Mesendoderm (in vitro differentiated cells): ENCODE data around the gene SFXN4. TPM values are rescaled to one million over a fixed set of nuclear protein-coding genes. Genes with fewer than 3 reads are reported as not detected.

Experiments
- DNase-seq: peaks from one replicate; pipeline ENCODE4 v3.0.0; 2013
- H2AK5ac ChIP-seq: 2 replicates; pipeline ENCODE4 v1.6.1; 2013; ENCODE audit warnings: low read length, inconsistent platforms
- H2BK120ac ChIP-seq: 2 replicates; pipeline ENCODE4 v1.6.1; 2013; ENCODE audit warnings: low read depth, mild to moderate bottlenecking, low read length, moderate library complexity, mixed read lengths
- H2BK15ac ChIP-seq: replicated peaks from 2 replicates; pipeline ENCODE4 v1.6.1; 2013; ENCODE audit warnings: low read depth, mild to moderate bottlenecking, moderate library complexity
- H2BK5ac ChIP-seq: 2 replicates; pipeline ENCODE4 v1.6.1; 2013; ENCODE audit warnings: low read length, inconsistent platforms
- H3K18ac ChIP-seq: 2 replicates; pipeline ENCODE4 v1.6.1; 2013; ENCODE audit warnings: mild to moderate bottlenecking, low read length, mixed read lengths
- H3K23ac ChIP-seq: one replicate; pipeline ENCODE4 v1.6.1; 2013; ENCODE audit warnings: low read length
- H3K27ac ChIP-seq: 2 replicates; pipeline ENCODE4 v1.5.1; 2013; ENCODE audit warnings: low read depth, mild to moderate bottlenecking, inconsistent platforms, low read length, moderate library complexity
- H3K27me3 ChIP-seq: 2 replicates; pipeline ENCODE4 v1.6.1; 2013; ENCODE audit warnings: low read length, control low read depth, mild to moderate bottlenecking, inconsistent platforms; ENCODE audit not compliant: insufficient read depth, poor library complexity
- H3K36me3 ChIP-seq: 2 replicates; pipeline ENCODE4 v1.6.1; 2013; ENCODE audit warnings: low read length, inconsistent platforms; ENCODE audit not compliant: control insufficient read depth, insufficient read depth
- H3K4ac ChIP-seq: one replicate; pipeline ENCODE4 v1.6.1; 2013; ENCODE audit warnings: low read depth, mild to moderate bottlenecking, low read length, moderate library complexity
- H3K4me1 ChIP-seq: 2 replicates; pipeline ENCODE4 v1.6.1; 2013; ENCODE audit warnings: low read depth, low read length, inconsistent platforms; ENCODE audit not compliant: control insufficient read depth
- H3K4me2 ChIP-seq: 2 replicates; pipeline ENCODE4 v1.6.1; 2013; ENCODE audit warnings: low read length
- H3K4me3 ChIP-seq: 2 replicates; pipeline ENCODE4 v1.5.1; 2013; ENCODE audit warnings: mild to moderate bottlenecking, low read length
- H3K56ac ChIP-seq: one replicate; pipeline ENCODE4 v1.6.1; 2013; ENCODE audit warnings: low read length
- H3K79me1 ChIP-seq: 2 replicates; pipeline ENCODE4 v1.6.1; 2013; ENCODE audit warnings: low read length, inconsistent platforms
- H3K79me2 ChIP-seq: 2 replicates; pipeline ENCODE4 v1.6.1; 2013; ENCODE audit warnings: mild to moderate bottlenecking, low read length; ENCODE audit not compliant: control insufficient read depth, insufficient read depth
- H3K9ac ChIP-seq: 2 replicates; pipeline ENCODE4 v1.6.1; 2013; ENCODE audit warnings: low read length, inconsistent platforms
- H4K5ac ChIP-seq: one replicate; pipeline ENCODE4 v1.6.1; 2013; ENCODE audit warnings: low read length
- H4K8ac ChIP-seq: one replicate; pipeline ENCODE4 v1.6.1; 2013; ENCODE audit warnings: low read depth, mild to moderate bottlenecking, control low read depth, low read length, moderate library complexity
- WGBS: extraction: QIAGEN DNeasy Blood & Tissue Kit; methylation state at CpG from one replicate; pipeline ENCODE4 v1.1.7; 2013; ENCODE audit warnings: low lambda C conversion rate, missing lambda C conversion rate; ENCODE audit not compliant: insufficient coverage; ENCODE audit errors: extremely low coverage; 5-methylcytosine and 5-hydroxymethylcytosine counted together
- polyA plus RNA-seq, 2 experiments: library from polyadenylated mRNA; stranded (reverse); fragments of 200-250 nt; gene quantifications; one replicate each; pipeline ENCODE4 v1.2.3, GENCODE V29; 2013

Gene SFXN4, protein sequence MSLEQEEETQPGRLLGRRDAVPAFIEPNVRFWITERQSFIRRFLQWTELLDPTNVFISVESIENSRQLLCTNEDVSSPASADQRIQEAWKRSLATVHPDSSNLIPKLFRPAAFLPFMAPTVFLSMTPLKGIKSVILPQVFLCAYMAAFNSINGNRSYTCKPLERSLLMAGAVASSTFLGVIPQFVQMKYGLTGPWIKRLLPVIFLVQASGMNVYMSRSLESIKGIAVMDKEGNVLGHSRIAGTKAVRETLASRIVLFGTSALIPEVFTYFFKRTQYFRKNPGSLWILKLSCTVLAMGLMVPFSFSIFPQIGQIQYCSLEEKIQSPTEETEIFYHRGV
- polyA plus RNA-seq (2013, experiment 1 of 2) = 40.0 TPM
- 39.8 TPM for polyA plus RNA-seq (2013, experiment 2 of 2)

DNA sequence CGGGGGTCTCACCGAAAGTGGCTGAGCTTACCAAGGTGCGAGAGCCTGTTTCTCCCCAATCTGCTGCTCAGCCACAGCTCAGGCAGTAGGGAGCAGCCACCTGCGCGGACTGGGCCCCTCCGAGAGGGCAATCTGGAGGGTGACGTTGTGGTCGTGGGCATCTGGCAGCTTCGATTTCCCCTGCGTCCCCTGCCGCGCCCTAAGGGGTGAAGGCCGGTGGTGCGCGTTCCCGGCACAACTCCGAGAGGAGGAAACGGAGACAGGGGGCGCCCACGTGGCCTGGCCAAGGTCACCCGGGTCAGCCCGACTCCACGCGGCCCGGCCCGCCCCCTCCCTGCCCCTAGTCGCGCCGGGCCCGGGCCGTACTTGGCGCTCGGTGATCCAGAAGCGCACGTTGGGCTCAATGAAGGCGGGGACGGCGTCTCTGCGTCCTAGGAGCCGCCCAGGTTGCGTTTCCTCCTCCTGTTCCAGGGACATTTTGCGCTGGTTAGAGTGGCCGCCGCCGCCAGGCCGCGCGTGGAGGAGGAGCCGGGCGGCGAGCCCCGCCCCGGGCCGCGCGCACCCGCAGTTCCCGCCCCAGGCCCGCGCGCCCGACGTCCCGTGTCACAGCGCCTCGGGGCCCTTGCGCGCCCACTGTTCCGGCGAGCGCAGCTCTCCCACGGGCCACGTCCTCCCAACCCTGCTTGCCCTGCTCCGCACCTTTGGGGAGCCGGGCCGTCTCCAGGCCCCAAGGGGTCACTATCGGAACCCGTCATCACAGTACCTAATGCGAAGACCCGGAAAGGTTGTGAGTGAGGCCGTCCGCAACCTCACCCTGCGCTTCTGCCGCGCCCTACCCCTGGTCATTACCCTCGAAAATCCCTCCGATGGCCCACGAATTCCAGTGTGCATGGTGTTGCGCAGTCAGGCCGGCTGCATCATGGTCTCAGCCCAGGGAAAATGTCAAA is at the start of gene SFXN4:
TSS of gene SFXN4 (minus strand) at position 544 of the 947 bp plus-strand sequence. CDS start at position 477, 67 bp downstream.
- Histone ChIP-seq H3K4me1 (no peaks in the 10 kb centered on the region), H4K8ac (no peak within 1 kb of the TSS), H3K27ac (no peak within 1 kb of the TSS), H3K9ac (peak within 1 kb of the TSS; percentile 87), H2AK5ac (no peak within 1 kb of the TSS), H3K4ac (no peak within 1 kb of the TSS), H3K23ac (no peak within 1 kb of the TSS), H3K36me3 (peaks cover 9% of the 10 kb centered on the region), H2BK120ac (no peak within 1 kb of the TSS), H3K27me3 (no peaks in the 10 kb centered on the region), H2BK15ac (no peak within 1 kb of the TSS), H2BK5ac (peak within 1 kb of the TSS; percentile 48), H4K5ac (no peak within 1 kb of the TSS), H3K4me3 (peak within 1 kb of the TSS; percentile 74), H3K79me1 (no peaks in the 10 kb centered on the region), H3K18ac (no peak within 1 kb of the TSS), H3K4me2 (peak within 1 kb of the TSS; percentile 76), H3K56ac (peak within 1 kb of the TSS; percentile 96), H3K79me2 (no peaks in the 10 kb centered on the region)
- peak; percentile 64 for DNase-seq
- no CpG with 5 or more reads among the region's 90 CpGs for WGBS

DNA sequence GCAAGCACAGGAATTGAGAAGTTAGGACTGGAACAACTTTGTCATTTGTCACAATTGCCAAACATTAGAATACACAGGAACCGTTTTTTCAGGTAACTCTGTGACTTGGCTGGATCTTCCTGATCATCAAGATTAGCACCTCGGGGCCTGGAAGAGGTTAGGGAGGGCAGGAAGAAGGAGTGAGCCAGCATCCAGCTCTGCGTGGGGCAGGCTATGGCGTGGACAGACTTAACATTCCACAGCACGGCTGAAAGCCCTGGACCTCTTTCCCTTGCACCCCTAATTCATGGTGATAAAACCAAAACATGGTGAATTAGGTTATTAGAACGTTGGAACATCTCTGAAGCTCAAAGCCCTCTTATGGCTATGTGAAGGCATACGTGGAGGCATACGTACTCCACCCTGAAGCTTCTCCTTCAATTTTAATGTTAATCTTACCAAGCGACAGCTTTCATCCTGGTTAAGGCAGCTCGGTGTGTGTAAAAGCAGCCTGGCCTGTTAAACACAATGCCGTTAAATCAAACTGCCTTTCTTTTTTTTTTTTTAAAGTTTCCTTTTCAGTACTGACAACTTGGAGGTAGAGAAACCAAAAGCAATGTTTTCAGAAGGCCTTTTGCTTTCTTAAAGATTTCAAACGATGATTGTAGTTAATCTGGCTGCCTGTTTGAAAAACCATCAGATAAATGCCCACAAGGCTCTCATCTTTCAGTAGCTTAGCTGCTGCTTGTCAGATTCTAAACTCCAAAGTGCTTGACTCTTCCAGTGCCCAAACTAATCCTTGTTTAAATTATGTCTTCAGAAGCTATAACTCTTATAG is 46.3 kb upstream of the SFXN4 start:
- Histone ChIP-seq H2BK15ac (no peak overlapping the region), H3K18ac (no peak overlapping the region), H3K4me2 (no peak overlapping the region), H3K4me1 (peaks cover 8% of the 10 kb centered on the region), H3K36me3 (no peaks in the 10 kb centered on the region), H2BK5ac (peak overlapping the region; percentile 14), H3K79me1 (no peaks in the 10 kb centered on the region), H4K8ac (no peak overlapping the region), H3K27ac (no peak overlapping the region), H3K4me3 (no peak overlapping the region), H3K27me3 (peaks cover 8% of the 10 kb centered on the region), H3K9ac (no peak overlapping the region), H3K79me2 (no peaks in the 10 kb centered on the region), H3K23ac (no peak overlapping the region), H3K56ac (peak overlapping the region; percentile 4), H2AK5ac (no peak overlapping the region), H2BK120ac (no peak overlapping the region), H4K5ac (no peak overlapping the region), H3K4ac (no peak overlapping the region)
- DNase-seq = peak; percentile 57
- WGBS = no CpG with 5 or more reads among the region's 12 CpGs

DNA sequence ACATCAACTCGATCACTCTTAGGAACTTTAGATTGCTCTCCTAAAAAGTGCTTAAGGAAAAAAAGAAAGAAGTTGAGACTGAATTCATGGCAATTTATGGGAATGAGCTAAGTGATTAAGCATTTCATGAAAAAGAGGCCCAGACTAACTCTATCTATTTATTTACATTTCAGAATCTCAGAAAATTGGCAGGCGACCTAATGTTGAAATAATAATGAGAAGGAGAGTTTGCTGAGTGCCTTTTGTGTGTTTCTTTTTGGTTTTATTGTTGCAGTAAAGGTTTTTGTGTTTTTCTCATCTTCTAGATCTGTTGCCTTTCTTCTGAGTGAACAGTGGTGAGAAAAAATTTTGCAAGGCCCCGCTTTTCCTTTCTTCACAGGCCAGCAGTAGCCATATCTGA is 45.7 kb upstream of the SFXN4 start:
- Histone ChIP-seq H3K27ac (no peak overlapping the region), H3K9ac (no peak overlapping the region), H3K79me2 (no peaks in the 10 kb centered on the region), H4K5ac (no peak overlapping the region), H3K4ac (no peak overlapping the region), H3K4me1 (peaks cover 8% of the 10 kb centered on the region), H2AK5ac (no peak overlapping the region), H4K8ac (no peak overlapping the region), H3K4me2 (no peak overlapping the region), H3K79me1 (no peaks in the 10 kb centered on the region), H3K18ac (no peak overlapping the region), H2BK5ac (no peak overlapping the region), H3K4me3 (no peak overlapping the region), H3K23ac (no peak overlapping the region), H2BK120ac (no peak overlapping the region), H3K36me3 (no peaks in the 10 kb centered on the region), H3K56ac (no peak overlapping the region), H3K27me3 (peaks cover 8% of the 10 kb centered on the region), H2BK15ac (no peak overlapping the region)
- DNase-seq = no peak
- no CpG with 5 or more reads among the region's 3 CpGs for WGBS

DNA sequence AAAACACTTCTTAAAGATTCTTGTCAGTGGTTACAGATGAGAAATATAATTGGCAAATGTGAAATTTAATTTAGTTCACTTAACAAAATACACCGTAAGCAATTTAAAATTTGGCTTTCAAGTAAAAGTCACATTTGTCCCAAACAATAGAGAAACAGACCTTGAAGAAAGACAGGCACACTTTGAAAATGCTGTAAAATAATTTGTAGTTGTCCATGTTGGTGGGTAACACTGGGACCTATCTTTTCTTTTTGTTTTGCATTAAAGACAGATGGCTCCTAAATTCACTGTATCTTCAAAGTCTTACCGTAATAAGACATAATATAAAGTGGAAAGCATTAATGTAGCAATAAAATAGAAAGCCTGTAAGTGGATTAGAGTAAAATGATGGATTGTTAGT is 45.1 kb upstream of the SFXN4 start:
- no peak overlapping the region for H3K18ac ChIP-seq

DNA sequence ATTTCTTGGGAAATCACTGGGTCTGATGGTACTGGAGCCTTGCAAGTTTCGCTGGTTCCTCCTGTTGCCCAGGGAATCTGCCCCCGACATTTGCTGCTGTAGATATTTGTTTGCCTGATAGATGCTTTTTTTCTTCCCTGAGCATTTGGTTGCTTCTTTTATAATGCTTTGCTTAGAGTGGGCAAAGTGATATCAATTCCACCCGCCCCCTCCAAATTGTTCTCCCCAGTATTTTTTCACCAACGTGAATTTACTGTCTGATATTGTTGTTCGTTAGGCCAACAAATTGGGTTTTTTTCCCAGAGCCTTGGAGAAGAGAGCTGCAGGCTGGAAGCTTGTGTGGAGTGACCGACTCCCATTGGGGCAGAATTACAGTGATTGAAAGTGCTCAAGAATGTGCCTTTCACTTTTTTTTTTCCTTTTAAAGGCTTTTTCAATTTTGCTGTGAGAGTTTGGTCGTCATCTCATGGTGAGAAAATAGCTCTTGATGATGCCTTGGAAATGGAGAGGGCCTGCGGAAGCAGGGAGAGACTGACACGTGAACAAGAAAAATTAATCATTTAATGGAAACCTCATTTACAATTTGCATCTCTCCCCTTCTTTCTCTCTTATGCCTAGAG is 44.3 kb upstream of the SFXN4 start:
- H3K4me2 ChIP-seq = no peak overlapping the region
- no peak overlapping the region for H3K23ac ChIP-seq
- H3K27ac ChIP-seq = no peak overlapping the region
- H3K18ac ChIP-seq = peak overlapping the region; percentile 44
- no peak overlapping the region for H3K4ac ChIP-seq
- H3K27me3 ChIP-seq = peaks cover 8% of the 10 kb centered on the region
- peaks cover 8% of the 10 kb centered on the region for H3K4me1 ChIP-seq
- H3K9ac ChIP-seq = peak overlapping the region; percentile 52
- no peak overlapping the region for H2BK120ac ChIP-seq
- H3K4me3 ChIP-seq = no peak overlapping the region
- no peaks in the 10 kb centered on the region for H3K79me2 ChIP-seq
- no peaks in the 10 kb centered on the region for H3K36me3 ChIP-seq
- peak overlapping the region; percentile 56 for H3K56ac ChIP-seq
- no peak overlapping the region for H4K5ac ChIP-seq
- no peak for DNase-seq
- H2BK15ac ChIP-seq = no peak overlapping the region
- no peaks in the 10 kb centered on the region for H3K79me1 ChIP-seq
- no CpG with 5 or more reads among the region's 9 CpGs for WGBS
- no peak overlapping the region for H2BK5ac ChIP-seq
- no peak overlapping the region for H4K8ac ChIP-seq
- H2AK5ac ChIP-seq = no peak overlapping the region

More for the DNA sequence above, 45.1 kb upstream of the SFXN4 start:
- Histone ChIP-seq H2AK5ac (no peak overlapping the region), H3K4me2 (no peak overlapping the region), H3K4me3 (no peak overlapping the region), H3K27ac (no peak overlapping the region), H3K27me3 (peaks cover 8% of the 10 kb centered on the region), H2BK5ac (no peak overlapping the region), H3K36me3 (no peaks in the 10 kb centered on the region), H4K8ac (no peak overlapping the region), H3K4me1 (peaks cover 8% of the 10 kb centered on the region), H2BK15ac (no peak overlapping the region), H3K9ac (no peak overlapping the region), H3K79me2 (no peaks in the 10 kb centered on the region), H3K79me1 (no peaks in the 10 kb centered on the region), H4K5ac (no peak overlapping the region), H3K56ac (no peak overlapping the region), H2BK120ac (no peak overlapping the region), H3K4ac (no peak overlapping the region), H3K23ac (no peak overlapping the region)
- no peak for DNase-seq
- WGBS = 100% methylated on average over 1 of the region's 2 CpGs
